ENCODE measurements around the gene LTB. TPM values are rescaled to one million over a fixed set of nuclear protein-coding genes. Genes with fewer than 3 reads are reported as not detected.

Gene LTB
- total and polyA plus RNA-seq, 7 experiments from 2014 or later, result 370 to 2,371 (median 728) TPM

Other genes with a start within 250 kb of the LTB start
Only the 30 nearest of the 35 such genes appear.
- 10 to 100 TPM; 12.1 to 17.4 (median 15.2) TPM for gene MICA, start 178.8 kb downstream of the LTB start, total RNA-seq
- 1 to 10 TPM; 4.3 to 8.4 TPM for gene MICA, start 178.8 kb downstream of the LTB start, polyA plus RNA-seq
- gene MICB, start 84.3 kb downstream of the LTB start, total RNA-seq, result 10 to 100 TPM; 11.7 to 49.5 (median 13.3) TPM
- gene MICB, start 84.3 kb downstream of the LTB start, polyA plus RNA-seq, result 1 to 10 TPM; 3.4 to 4.7 TPM
- gene MCCD1, start 53.5 kb downstream of the LTB start, total RNA-seq, result not detected
- gene MCCD1, start 53.5 kb downstream of the LTB start, polyA plus RNA-seq, result not detected
- gene DDX39B, start 40.4 kb downstream of the LTB start, total RNA-seq, result 100 to 1,000 TPM; 443 to 761 (median 546) TPM
- gene DDX39B, start 40.4 kb downstream of the LTB start, polyA plus RNA-seq, result 100 to 1,000 TPM; 106 to 125 TPM
- gene ATP6V1G2, start 35.8 kb downstream of the LTB start, total RNA-seq, result 1 to 10 TPM; 2.7 to 7.5 (median 4.8) TPM
- 1 to 10 TPM in 1 of 2 donors, under 1 TPM in 1; 0.38 to 1.9 TPM for gene ATP6V1G2, start 35.8 kb downstream of the LTB start, polyA plus RNA-seq
- 10 to 100 TPM in 4 of 5 experiments, 1 to 10 TPM in 1; 8.7 to 17.2 (median 11.6) TPM for gene NFKBIL1, start 34.8 kb downstream of the LTB start, total RNA-seq
- gene NFKBIL1, start 34.8 kb downstream of the LTB start, polyA plus RNA-seq, result 10 to 100 TPM in 1 of 2 donors, 1 to 10 TPM in 1; 9.4 to 13.8 TPM
- 100 to 1,000 TPM in 1 of 5 experiments, 10 to 100 TPM in 4; 12.3 to 110 (median 20.2) TPM for gene LTA, start 10.1 kb downstream of the LTB start, total RNA-seq
- 10 to 100 TPM; 24.0 to 27.5 TPM for gene LTA, start 10.1 kb downstream of the LTB start, polyA plus RNA-seq
- 100 to 1,000 TPM in 1 of 5 experiments, 10 to 100 TPM in 1, 1 to 10 TPM in 3; 5.4 to 125 (median 8.7) TPM for gene TNF, start 6.9 kb downstream of the LTB start, total RNA-seq
- gene TNF, start 6.9 kb downstream of the LTB start, polyA plus RNA-seq, result 1 to 10 TPM in 1 of 2 donors, under 1 TPM in 1; 0.73 to 1.1 TPM
- 100 to 1,000 TPM in 2 of 5 experiments, 10 to 100 TPM in 3; 15.1 to 234 (median 32.0) TPM for gene LST1, start 3.9 kb upstream of the LTB start, total RNA-seq
- gene LST1, start 3.9 kb upstream of the LTB start, polyA plus RNA-seq, result 10 to 100 TPM in 1 of 2 donors, 1 to 10 TPM in 1; 8.4 to 15.3 TPM
- 10 to 100 TPM in 2 of 5 experiments, 1 to 10 TPM in 2, under 1 TPM in 1; 0.97 to 47.1 (median 6.7) TPM for gene NCR3, start 10.6 kb upstream of the LTB start, total RNA-seq
- gene NCR3, start 10.6 kb upstream of the LTB start, polyA plus RNA-seq, result 10 to 100 TPM; 11.0 to 19.7 TPM
- 100 to 1,000 TPM in 1 of 5 experiments, 10 to 100 TPM in 4; 33.1 to 160 (median 62.0) TPM for gene AIF1, start 32.8 kb upstream of the LTB start, total RNA-seq
- 100 to 1,000 TPM; 140 to 182 TPM for gene AIF1, start 32.8 kb upstream of the LTB start, polyA plus RNA-seq
- 100 to 1,000 TPM; 203 to 238 (median 226) TPM for gene PRRC2A, start 38.3 kb upstream of the LTB start, total RNA-seq
- gene PRRC2A, start 38.3 kb upstream of the LTB start, polyA plus RNA-seq, result 1 to 10 TPM; 3.9 to 8.2 TPM
- 100 to 1,000 TPM; 260 to 321 (median 280) TPM for gene BAG6, start 70.2 kb upstream of the LTB start, total RNA-seq
- 10 to 100 TPM; 14.4 to 24.3 TPM for gene BAG6, start 70.2 kb upstream of the LTB start, polyA plus RNA-seq
- 1 to 10 TPM in 4 of 5 experiments, under 1 TPM in 1; 0.78 to 4.3 (median 2.8) TPM for gene APOM, start 73.5 kb upstream of the LTB start, total RNA-seq
- 1 to 10 TPM; 3.8 to 5.0 TPM for gene APOM, start 73.5 kb upstream of the LTB start, polyA plus RNA-seq
- 10 to 100 TPM; 14.0 to 32.8 (median 23.2) TPM for gene C6orf47, start 78.4 kb upstream of the LTB start, total RNA-seq
- 10 to 100 TPM; 22.3 to 33.7 TPM for gene C6orf47, start 78.4 kb upstream of the LTB start, polyA plus RNA-seq
- 10 to 100 TPM; 12.8 to 35.1 (median 28.9) TPM for gene GPANK1, start 82.6 kb upstream of the LTB start, total RNA-seq
- gene GPANK1, start 82.6 kb upstream of the LTB start, polyA plus RNA-seq, result 10 to 100 TPM; 24.0 to 27.2 TPM
- gene CSNK2B, start 83.7 kb upstream of the LTB start, total RNA-seq, result 100 to 1,000 TPM; 101 to 215 (median 133) TPM
- gene CSNK2B, start 83.7 kb upstream of the LTB start, polyA plus RNA-seq, result 100 to 1,000 TPM; 260 to 275 TPM
- gene LY6G5B, start 87.6 kb upstream of the LTB start, total RNA-seq, result 10 to 100 TPM; 27.7 to 51.0 (median 42.9) TPM
- gene LY6G5B, start 87.6 kb upstream of the LTB start, polyA plus RNA-seq, result not detected
- gene LY6G5C, start 98.6 kb upstream of the LTB start, total RNA-seq, result 1 to 10 TPM; 2.4 to 4.3 (median 3.1) TPM
- gene LY6G5C, start 98.6 kb upstream of the LTB start, polyA plus RNA-seq, result 10 to 100 TPM in 1 of 2 donors, 1 to 10 TPM in 1; 6.4 to 10.2 TPM
- gene ABHD16A, start 120.9 kb upstream of the LTB start, total RNA-seq, result 10 to 100 TPM; 60.1 to 71.7 (median 65.2) TPM
- 10 to 100 TPM; 31.1 to 42.5 TPM for gene ABHD16A, start 120.9 kb upstream of the LTB start, polyA plus RNA-seq
- gene LY6G6F, start 124.4 kb upstream of the LTB start, total RNA-seq, result under 1 TPM in 1 of 5 experiments, not detected in 4; 0.56 TPM
- not detected for gene LY6G6F, start 124.4 kb upstream of the LTB start, polyA plus RNA-seq
- gene LY6G6D, start 132.9 kb upstream of the LTB start, total RNA-seq, result not detected
- not detected for gene LY6G6D, start 132.9 kb upstream of the LTB start, polyA plus RNA-seq
- 1 to 10 TPM in 1 of 5 experiments, not detected in 4; 1.2 TPM for gene LY6G6C, start 139.3 kb upstream of the LTB start, total RNA-seq
- gene LY6G6C, start 139.3 kb upstream of the LTB start, polyA plus RNA-seq, result not detected
- 1 to 10 TPM in 1 of 5 experiments, under 1 TPM in 4; 0.12 to 4.7 (median 0.64) TPM for gene MPIG6B, start 140.9 kb upstream of the LTB start, total RNA-seq
- 1 to 10 TPM in 1 of 2 donors, under 1 TPM in 1; 0.20 to 2.3 TPM for gene MPIG6B, start 140.9 kb upstream of the LTB start, polyA plus RNA-seq
- gene DDAH2, start 146.9 kb upstream of the LTB start, total RNA-seq, result 10 to 100 TPM in 2 of 5 experiments, 1 to 10 TPM in 3; 4.9 to 31.4 (median 7.1) TPM
- gene DDAH2, start 146.9 kb upstream of the LTB start, polyA plus RNA-seq, result 10 to 100 TPM; 13.1 to 15.3 TPM
- gene CLIC1, start 154.1 kb upstream of the LTB start, total RNA-seq, result 100 to 1,000 TPM in 2 of 5 experiments, 10 to 100 TPM in 3; 29.3 to 494 (median 58.2) TPM
- 100 to 1,000 TPM; 102 to 122 TPM for gene CLIC1, start 154.1 kb upstream of the LTB start, polyA plus RNA-seq
- 10 to 100 TPM; 10.3 to 52.2 (median 11.4) TPM for gene MSH5, start 157.6 kb upstream of the LTB start, total RNA-seq
- 1 to 10 TPM in 1 of 2 donors, under 1 TPM in 1; 0.51 to 2.6 TPM for gene MSH5, start 157.6 kb upstream of the LTB start, polyA plus RNA-seq
- gene SAPCD1, start 180.2 kb upstream of the LTB start, total RNA-seq, result 10 to 100 TPM in 1 of 5 experiments, 1 to 10 TPM in 4; 2.3 to 11.1 (median 3.3) TPM
- not detected for gene SAPCD1, start 180.2 kb upstream of the LTB start, polyA plus RNA-seq
- gene VWA7, start 194.9 kb upstream of the LTB start, total RNA-seq, result 1 to 10 TPM in 3 of 5 experiments, under 1 TPM in 2; 0.53 to 4.5 (median 1.1) TPM
- not detected for gene VWA7, start 194.9 kb upstream of the LTB start, polyA plus RNA-seq
- gene VARS1, start 213.3 kb upstream of the LTB start, total RNA-seq, result 10 to 100 TPM; 34.3 to 84.2 (median 53.2) TPM
- gene VARS1, start 213.3 kb upstream of the LTB start, polyA plus RNA-seq, result 10 to 100 TPM; 32.2 to 44.8 TPM